ENCODE results near the gene KCNK3. TPM values are rescaled to one million over a fixed set of nuclear protein-coding genes. Genes with fewer than 3 reads are reported as not detected.

Gene KCNK3
- total RNA-seq, 4 donors from 2014 or later: 2.1 to 13.0 (median 7.9) TPM

DNA sequence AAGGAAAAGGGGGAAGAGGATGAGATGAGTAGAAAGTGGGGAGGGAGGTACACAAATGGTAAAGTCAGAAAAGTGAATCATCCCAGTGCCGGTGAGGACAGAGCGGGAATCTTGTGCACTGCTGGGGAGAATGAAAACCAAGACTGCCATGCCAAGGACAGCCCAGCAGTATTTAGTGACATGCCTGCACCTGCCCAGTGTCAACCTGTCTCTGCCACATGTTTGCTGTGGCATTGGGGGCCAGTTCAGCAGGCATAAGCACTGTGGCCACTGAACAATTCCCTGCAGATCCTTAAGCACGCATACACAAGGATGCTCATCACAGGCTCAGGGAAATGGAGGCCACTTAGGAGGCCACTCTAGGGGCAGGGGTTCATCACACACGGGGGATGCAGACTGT, 5.2 kb upstream of the KCNK3 start:
- Histone ChIP-seq H3K36me3 (no peaks in the 10 kb centered on the region), H3K4me3 (no peak overlapping the region), H3K27ac (replicated peaks in 1 of 4) (no peak overlapping the region), H3K4me1 (peaks cover 15 to 52% (median 40%) of the 10 kb centered on the region in 4 donors), H3K27me3 (peaks cover 0 to 6% (median 0%) of the 10 kb centered on the region in 4 donors), H3K9me3 (no peaks in the 10 kb centered on the region)
- intact Hi-C loops (cut with DNase I): loop anchor here (10.0 kb wide), 1 partner anchor 83 kb away; no protein-coding TSS in a partner anchor
- TF ChIP-seq POLR2A (IDR thresholded peaks at IDR 0.05; ENCODE audit: low read depth) (no peak), EP300 (IDR thresholded peaks at IDR 0.05) (no peak), POLR2AphosphoS5 (IDR thresholded peaks at IDR 0.05) (no peak)
- TF ChIP-seq, protein P1, sequence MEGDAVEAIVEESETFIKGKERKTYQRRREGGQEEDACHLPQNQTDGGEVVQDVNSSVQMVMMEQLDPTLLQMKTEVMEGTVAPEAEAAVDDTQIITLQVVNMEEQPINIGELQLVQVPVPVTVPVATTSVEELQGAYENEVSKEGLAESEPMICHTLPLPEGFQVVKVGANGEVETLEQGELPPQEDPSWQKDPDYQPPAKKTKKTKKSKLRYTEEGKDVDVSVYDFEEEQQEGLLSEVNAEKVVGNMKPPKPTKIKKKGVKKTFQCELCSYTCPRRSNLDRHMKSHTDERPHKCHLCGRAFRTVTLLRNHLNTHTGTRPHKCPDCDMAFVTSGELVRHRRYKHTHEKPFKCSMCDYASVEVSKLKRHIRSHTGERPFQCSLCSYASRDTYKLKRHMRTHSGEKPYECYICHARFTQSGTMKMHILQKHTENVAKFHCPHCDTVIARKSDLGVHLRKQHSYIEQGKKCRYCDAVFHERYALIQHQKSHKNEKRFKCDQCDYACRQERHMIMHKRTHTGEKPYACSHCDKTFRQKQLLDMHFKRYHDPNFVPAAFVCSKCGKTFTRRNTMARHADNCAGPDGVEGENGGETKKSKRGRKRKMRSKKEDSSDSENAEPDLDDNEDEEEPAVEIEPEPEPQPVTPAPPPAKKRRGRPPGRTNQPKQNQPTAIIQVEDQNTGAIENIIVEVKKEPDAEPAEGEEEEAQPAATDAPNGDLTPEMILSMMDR (IDR thresholded peaks at IDR 0.05): no peak
- WGBS: 69% methylated on average over 4 of the region's 4 CpGs
- no peak for DNase-seq (ENCODE audit: extremely low spot score)

DNA sequence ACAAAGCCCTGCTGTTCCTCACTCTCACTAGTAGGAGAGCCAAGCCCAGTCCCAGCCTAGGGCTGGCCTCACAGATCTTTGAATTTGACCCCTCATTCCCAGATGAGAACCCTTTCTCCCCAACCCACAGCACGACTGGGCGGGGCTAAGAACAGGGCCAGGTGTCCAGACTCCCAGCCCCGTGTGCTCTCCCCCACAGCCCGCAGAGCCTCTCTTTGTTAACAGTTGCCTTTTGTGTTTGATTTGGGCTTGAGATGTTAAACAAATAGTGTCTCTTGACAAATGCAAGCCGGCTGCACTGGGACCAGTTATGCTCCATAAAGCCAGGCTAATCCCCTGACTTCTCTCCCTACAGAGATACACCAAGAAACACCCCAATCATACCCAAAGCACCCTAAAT, 4.7 kb upstream of the KCNK3 start:
- no peak overlapping the region for H3K4me3 ChIP-seq
- H3K36me3 ChIP-seq: no peaks in the 10 kb centered on the region
- intact Hi-C loops (cut with DNase I): loop anchor here (10.0 kb wide), 1 partner anchor 83 kb away; no protein-coding TSS in a partner anchor
- no peak for DNase-seq (ENCODE audit: extremely low spot score)
- TF ChIP-seq EP300 (IDR thresholded peaks at IDR 0.05) (no peak), POLR2A (IDR thresholded peaks at IDR 0.05; ENCODE audit: low read depth) (no peak), POLR2AphosphoS5 (IDR thresholded peaks at IDR 0.05) (no peak)
- TF ChIP-seq, protein P1 (IDR thresholded peaks at IDR 0.05): no peak
- H3K9me3 ChIP-seq: no peaks in the 10 kb centered on the region
- H3K27ac ChIP-seq (replicated peaks in 1 of 4): no peak overlapping the region
- peaks cover 0 to 6% (median 0%) of the 10 kb centered on the region in 4 donors for H3K27me3 ChIP-seq
- peaks cover 16 to 52% (median 42%) of the 10 kb centered on the region in 4 donors for H3K4me1 ChIP-seq
- WGBS: 54% methylated on average over 5 of the region's 5 CpGs

DNA sequence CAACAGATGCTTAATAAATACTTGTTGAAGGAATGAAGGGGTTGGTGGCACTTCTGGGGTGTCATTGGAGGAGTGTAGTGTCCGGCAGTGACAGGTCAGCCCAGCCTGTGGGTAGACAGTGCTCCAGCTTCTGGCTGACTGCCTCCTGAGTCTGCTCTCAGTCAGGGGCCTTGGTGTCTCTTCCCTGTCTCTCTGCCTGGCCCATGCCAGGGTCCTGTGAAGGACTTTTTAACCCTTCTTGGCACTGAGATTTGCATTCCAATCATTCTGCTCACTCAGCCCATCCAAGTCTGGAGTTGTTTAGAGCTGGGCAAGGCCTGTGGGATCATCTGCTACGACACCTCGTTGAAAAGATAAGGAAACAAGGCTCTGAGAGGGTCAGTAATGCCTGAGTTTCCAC, 1.4 kb upstream of the KCNK3 start:
- Histone ChIP-seq H3K27ac (replicated peaks in 1 of 4) (peak overlapping the region; percentile 84 to 89 (median 86)), H3K4me3 (no peak overlapping the region), H3K36me3 (no peaks in the 10 kb centered on the region), H3K27me3 (peaks cover 0 to 38% (median 2%) of the 10 kb centered on the region in 4 donors), H3K9me3 (no peaks in the 10 kb centered on the region), H3K4me1 (peaks cover 25 to 76% (median 58%) of the 10 kb centered on the region in 4 donors)
- DNase-seq (ENCODE audit: extremely low spot score): no peak
- WGBS: 43% methylated on average over 2 of the region's 3 CpGs
- intact Hi-C loops (cut with DNase I): no loop called here
- TF ChIP-seq POLR2AphosphoS5 (IDR thresholded peaks at IDR 0.05) (no peak), POLR2A (IDR thresholded peaks at IDR 0.05; ENCODE audit: low read depth) (no peak)
- TF ChIP-seq, protein P1 (IDR thresholded peaks at IDR 0.05): no peak

DNA sequence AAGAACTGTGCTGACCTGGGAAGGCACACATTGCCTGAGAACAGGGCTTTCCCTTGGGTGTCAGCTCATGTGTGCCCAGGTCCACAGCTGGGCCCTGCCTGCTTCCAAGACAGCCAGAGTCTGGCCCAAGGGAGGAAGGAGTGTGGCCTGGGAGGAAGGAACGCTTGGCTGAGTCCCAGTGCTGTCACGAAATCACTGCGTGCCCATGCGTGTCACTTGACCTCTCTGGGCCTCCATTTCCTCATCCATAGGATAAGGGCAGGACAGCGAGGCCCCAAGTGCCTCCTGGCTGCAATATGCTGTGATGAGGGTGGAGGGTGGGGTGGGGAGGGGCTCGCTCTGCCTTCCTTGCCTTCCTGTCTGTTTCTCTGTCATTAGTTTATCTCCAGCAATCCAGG, 642 bp upstream of the KCNK3 start:
- Histone ChIP-seq H3K36me3 (no peaks in the 10 kb centered on the region), H3K9me3 (no peaks in the 10 kb centered on the region), H3K27ac (replicated peaks in 1 of 4) (peak overlapping the region; percentile 84 to 89 (median 86)), H3K27me3 (peaks cover 0 to 43% (median 2%) of the 10 kb centered on the region in 4 donors), H3K4me1 (peaks cover 23 to 68% (median 50%) of the 10 kb centered on the region in 4 donors), H3K4me3 (peak overlapping the region; percentile 27 to 63 (median 44))
- TF ChIP-seq, protein P1 (IDR thresholded peaks at IDR 0.05): no peak
- TF ChIP-seq POLR2AphosphoS5 (IDR thresholded peaks at IDR 0.05): peak in 1 of 2 donors; percentile 51
- no peak for DNase-seq (ENCODE audit: extremely low spot score)
- WGBS: 29% methylated on average over 5 of the region's 6 CpGs
- intact Hi-C loops (cut with DNase I): no loop called here
